Kidney epithelial cell (primary cell): ENCODE data around the gene TMEM91. TPM values are rescaled to one million over a fixed set of nuclear protein-coding genes. Genes with fewer than 3 reads are reported as not detected.

ENCODE experiments used
- DNase-seq: peaks from one replicate; pipeline ENCODE4 v3.0.0-alpha.2; 2010; ENCODE audit warnings: low read depth
- H3K27me3 ChIP-seq: 2 replicates; pipeline ENCODE4 v1.6.0; 2011; ENCODE audit warnings: low read length; ENCODE audit not compliant: control insufficient read depth, insufficient read depth
- H3K36me3 ChIP-seq: 2 replicates; pipeline ENCODE4 v1.5.1; 2011; ENCODE audit warnings: low read length; ENCODE audit not compliant: control insufficient read depth, insufficient read depth
- H3K4me3 ChIP-seq: 2 replicates; pipeline ENCODE4 v1.5.1; 2011; ENCODE audit warnings: low read depth, mild to moderate bottlenecking, control low read depth, low read length
- total RNA-seq: library from RNA; depleted of rRNA; stranded (reverse); fragments of >200 nt; gene quantifications from 2 replicates; pipeline ENCODE4 v1.2.3, GENCODE V29; 2015
- TF ChIP-seq, protein P1 (sequence below): IDR thresholded peaks from 2 replicates; pipeline ENCODE4 v1.5.1; 2011; ENCODE audit warnings: mild to moderate bottlenecking, moderate library complexity, low read length, control low read depth, inconsistent platforms; ENCODE audit not compliant: insufficient read depth, poor library complexity, severe bottlenecking

The TMEM91 gene
- total RNA-seq, 1 donor from 2014 or later = 1.6 TPM

- Histone ChIP-seq H3K4me3 (no peak overlapping the region), H3K36me3 (peaks cover 1% of the 10 kb centered on the region), H3K27me3 (no peaks in the 10 kb centered on the region)
- DNase-seq = no peak
- TF ChIP-seq, protein P1, sequence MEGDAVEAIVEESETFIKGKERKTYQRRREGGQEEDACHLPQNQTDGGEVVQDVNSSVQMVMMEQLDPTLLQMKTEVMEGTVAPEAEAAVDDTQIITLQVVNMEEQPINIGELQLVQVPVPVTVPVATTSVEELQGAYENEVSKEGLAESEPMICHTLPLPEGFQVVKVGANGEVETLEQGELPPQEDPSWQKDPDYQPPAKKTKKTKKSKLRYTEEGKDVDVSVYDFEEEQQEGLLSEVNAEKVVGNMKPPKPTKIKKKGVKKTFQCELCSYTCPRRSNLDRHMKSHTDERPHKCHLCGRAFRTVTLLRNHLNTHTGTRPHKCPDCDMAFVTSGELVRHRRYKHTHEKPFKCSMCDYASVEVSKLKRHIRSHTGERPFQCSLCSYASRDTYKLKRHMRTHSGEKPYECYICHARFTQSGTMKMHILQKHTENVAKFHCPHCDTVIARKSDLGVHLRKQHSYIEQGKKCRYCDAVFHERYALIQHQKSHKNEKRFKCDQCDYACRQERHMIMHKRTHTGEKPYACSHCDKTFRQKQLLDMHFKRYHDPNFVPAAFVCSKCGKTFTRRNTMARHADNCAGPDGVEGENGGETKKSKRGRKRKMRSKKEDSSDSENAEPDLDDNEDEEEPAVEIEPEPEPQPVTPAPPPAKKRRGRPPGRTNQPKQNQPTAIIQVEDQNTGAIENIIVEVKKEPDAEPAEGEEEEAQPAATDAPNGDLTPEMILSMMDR = no peak
Measured at GRCh38 chr19:41425174-41426115, 49.1 kb downstream of the TMEM91 start.

DNA sequence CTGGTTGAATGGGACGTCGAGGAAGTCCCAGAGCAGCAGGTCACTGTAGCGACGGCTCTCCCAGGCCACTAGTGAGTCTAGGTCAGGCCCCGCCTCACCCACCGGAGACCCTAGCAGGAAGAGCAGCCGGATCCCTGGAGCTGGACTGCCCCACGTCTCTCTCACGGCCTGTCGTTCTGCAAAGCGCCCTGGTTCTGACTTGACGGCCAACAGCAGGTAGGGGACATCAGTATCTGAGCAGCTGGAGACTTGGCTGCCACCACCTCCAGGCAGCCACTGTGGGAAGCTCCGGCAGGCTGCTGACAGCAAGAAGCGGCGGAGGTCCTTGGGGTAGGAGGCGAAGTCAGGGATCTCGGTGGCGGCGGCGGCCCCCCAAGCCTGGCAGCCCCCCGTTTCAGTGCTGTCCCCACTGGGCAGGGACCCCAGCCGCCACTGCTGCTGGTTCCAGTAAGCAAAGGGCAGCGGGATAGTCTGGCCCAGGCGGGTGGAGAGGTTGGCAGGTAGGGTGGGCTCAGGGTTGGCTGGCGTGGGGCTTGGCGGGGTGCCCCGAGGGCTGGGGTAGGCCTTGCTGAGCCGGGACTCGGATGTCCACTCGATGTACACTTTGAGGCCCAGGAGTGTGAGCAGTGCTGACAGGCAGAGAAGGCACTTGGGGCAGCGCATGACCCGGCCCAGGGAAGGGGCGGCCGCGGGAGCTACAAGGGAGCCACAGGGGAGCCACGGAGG, 49.9 kb downstream of the TMEM91 start:
- TF ChIP-seq, protein P1 = no peak
- no peak for DNase-seq
- Histone ChIP-seq H3K36me3 (peaks cover 1% of the 10 kb centered on the region), H3K4me3 (no peak overlapping the region), H3K27me3 (no peaks in the 10 kb centered on the region)

DNA sequence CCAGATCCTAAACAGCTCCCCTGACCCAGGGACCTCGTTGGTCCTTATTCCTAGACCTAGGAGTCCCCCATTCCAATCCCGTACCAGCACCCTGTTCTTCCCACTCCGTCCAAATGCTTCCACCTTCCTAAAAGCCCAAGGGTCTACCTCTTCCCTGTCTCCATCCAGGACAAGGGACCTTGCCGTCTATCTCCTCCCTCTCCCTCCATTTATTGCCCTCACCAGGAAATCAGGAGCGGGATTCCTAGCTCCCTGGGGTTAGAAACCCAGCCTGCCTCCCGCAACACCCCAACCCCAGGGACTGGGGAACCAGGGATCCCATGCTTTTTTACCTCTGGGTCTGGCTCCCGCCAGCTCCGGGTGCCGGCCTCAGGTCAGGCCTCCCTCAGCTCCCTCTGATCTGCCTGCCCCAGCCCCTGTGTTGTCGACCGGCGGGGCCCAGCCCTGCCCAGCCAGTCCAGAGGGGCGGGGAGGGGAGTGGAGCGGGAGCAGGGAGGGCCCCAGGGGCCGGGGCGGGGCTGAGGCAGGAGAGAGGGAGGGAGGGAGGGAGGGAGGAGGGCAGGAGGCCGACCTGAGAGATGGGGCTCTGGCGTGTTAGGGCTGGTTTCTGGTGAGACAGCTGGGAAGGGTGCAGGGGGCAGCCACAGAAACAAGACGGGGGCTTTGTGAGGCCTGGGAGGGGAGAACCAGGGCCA, 50.8 kb downstream of the TMEM91 start, which contains the start of gene B3GNT8:
TSS of gene B3GNT8 (minus strand) at position 423 of the 695 bp plus-strand sequence. CDS start 596 bp downstream, outside the sequence.
- Histone ChIP-seq H3K4me3 (peak within 1 kb of the TSS; percentile 24), H3K27me3 (no peaks in the 10 kb centered on the region), H3K36me3 (peaks cover 1% of the 10 kb centered on the region)
- DNase-seq = peak; percentile 12
- TF ChIP-seq, protein P1 = no peak

DNA sequence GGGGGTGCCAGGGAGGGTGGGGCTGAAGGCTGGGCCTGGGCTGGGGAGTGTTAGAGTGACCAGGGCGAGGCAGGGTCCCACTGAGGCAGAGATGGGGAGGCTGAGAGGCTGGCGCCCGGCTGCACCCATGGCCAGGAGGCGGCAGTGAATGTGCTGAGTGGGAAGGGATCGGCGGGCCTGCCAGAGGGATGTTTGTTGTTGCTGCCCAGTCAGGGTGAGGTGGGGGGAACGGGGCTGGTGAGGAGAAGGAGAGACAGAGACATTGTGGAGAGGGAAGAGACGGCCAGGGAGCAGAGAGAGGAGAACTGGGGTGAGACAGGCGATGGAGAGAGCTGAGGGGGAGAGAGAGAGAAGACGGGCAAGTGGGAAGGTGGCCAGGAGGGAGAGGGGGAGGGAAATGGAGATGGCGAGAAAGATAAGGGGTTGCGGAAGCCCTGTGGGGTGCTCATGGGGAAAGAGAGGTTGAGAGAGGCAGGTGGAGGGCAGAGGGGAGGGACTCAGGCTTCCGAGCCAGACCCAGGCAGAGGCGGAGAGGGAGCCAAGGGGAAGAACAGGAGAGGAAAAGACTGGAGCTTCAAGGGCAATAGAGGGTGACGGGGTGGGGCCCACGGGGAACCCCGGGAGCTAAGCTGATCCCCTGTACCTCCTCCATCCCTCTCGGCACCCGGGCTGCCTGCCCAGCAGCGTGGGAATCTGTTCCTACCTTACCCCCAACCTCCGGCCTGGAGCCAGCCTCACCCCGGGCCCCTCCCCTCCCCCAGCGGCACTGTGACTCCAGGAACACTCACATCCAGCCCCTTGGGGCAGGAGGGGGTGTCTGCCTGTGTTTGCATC, 51.5 kb downstream of the TMEM91 start:
- TF ChIP-seq, protein P1 = no peak
- Histone ChIP-seq H3K4me3 (peak overlapping the region; percentile 19), H3K27me3 (no peaks in the 10 kb centered on the region), H3K36me3 (peaks cover 1% of the 10 kb centered on the region)
- DNase-seq = no peak

DNA sequence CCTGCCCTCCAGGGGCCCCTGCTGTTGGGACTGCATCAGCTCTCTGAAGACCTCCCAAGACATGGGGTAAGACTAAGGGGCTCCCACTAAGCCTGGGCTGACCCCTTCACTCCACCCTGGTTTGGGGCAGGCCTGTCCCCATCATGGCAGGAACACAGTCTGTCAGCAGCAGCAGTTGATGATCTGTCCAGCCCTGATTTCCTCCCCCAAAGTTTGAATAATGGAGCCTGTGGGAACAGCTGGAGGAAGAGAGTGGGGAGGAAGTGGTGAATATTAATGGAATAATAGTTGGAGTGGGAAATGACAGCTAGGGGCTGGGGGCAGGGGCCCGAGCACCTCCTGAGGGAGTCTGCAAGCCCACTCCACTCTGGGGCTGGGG, 52.1 kb downstream of the TMEM91 start:
- Histone ChIP-seq H3K27me3 (no peaks in the 10 kb centered on the region), H3K4me3 (no peak overlapping the region), H3K36me3 (peaks cover 1% of the 10 kb centered on the region)
- no peak for DNase-seq
- TF ChIP-seq, protein P1 = no peak
